HG03520 (cell line): ENCODE data around the gene NRL.
"Not testable (repeated sequence)": the region's sequence is repeated elsewhere in the genome, so short reads cannot be mapped to it uniquely, and the experiment has no call there.

Source experiments
- ATAC-seq: cut with Tn5 transposase; IDR thresholded peaks from one replicate; pipeline ENCODE4 v1.9.1; 2021; ENCODE audit warnings: mild to moderate bottlenecking, moderate library complexity; ENCODE audit not compliant: unreplicated experiment

NRL gene

DNA sequence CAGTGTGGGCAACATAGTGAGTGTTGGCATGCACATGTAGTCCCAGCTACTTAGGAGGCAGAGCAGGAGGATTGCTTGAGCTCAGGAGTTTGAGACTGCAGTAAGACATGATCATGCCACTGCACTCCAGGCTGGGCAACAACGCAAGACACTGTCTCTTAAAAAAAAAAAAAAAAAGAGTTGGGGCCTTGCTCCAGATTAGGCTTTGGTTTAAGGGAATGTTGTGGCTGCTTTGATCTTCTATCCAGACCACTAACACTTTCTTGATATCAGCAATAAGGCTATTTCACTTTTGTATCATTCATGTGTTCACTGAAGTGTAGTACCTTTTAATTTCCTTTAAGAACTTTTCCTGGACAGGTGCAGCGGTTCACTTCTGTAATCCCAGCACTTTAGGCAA, 12.9 kb upstream of the NRL start:
- no peak for ATAC-seq

- no peak for ATAC-seq
Measured at GRCh38 chr14:24126939-24127338, 12.2 kb upstream of the NRL start.

GRCh38 chr14:24123424-24124417, 9.0 kb upstream of the NRL start:
- ATAC-seq = no peak

DNA sequence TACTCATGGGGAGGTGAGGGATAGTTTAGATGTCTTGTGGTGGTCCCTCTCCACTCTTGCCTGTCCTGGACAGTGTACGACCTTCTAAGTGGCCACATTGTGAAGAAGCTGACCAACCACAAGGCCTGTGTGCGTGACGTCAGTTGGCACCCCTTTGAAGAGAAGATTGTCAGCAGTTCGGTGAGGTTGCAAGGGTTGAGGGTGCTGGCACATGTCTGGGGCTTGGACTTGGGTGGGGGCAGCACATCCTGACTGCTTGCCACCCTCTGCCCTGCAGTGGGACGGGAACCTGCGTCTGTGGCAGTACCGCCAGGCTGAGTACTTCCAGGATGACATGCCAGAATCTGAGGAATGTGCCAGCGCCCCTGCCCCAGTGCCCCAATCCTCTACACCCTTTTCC, 8.1 kb upstream of the NRL start:
- ATAC-seq = no peak

DNA sequence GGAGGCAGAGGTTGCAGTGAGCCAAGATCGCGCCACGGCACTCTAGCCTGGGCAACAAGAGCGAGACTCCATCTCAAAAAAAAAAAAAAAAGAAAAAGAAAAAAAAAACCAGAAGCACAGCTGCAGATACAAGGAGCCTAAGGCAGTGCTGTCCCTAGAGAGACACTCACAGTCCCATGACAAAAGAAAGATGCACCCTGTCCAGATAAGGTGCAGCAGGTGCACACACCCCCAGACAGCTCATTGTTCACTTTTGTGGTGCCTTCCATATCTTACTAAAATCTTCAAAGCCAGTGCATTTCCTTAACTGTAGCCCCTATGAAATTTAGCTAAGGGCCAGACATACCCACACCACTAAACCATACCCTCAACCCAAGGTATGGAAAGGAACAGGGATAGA, 7.7 kb upstream of the NRL start:
- no peak for ATAC-seq

- ATAC-seq = no peak
Measured at GRCh38 chr14:24121210-24121609, 6.5 kb upstream of the NRL start.

DNA sequence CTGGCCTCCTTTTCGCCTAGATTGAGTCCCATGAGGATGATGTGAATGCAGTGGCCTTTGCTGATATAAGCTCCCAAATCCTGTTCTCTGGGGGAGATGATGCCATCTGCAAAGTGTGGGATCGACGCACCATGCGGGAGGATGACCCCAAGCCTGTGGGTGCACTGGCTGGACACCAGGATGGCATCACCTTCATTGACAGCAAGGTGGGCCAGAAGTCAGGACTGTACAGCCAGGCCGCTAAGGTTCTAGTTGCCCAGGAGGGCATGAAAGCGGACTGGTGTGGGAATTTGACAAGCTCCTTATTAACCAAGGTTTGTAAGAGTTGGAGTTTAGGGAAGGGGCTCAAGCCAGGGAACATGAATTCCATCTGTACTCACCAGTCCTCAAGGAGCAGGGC, 4.9 kb upstream of the NRL start:
- ATAC-seq = no peak

- no peak for ATAC-seq
Measured at GRCh38 chr14:24117179-24117578, 2.4 kb upstream of the NRL start.

- ATAC-seq = no peak
Measured at GRCh38 chr14:24116128-24116814, 1.5 kb upstream of the NRL start.

GRCh38 chr14:24115422-24116127, 826 bp upstream of the NRL start:
- ATAC-seq = no peak

GRCh38 chr14:24113801-24114531, 783 bp downstream of the NRL start:
- ATAC-seq = peak; percentile 18

DNA sequence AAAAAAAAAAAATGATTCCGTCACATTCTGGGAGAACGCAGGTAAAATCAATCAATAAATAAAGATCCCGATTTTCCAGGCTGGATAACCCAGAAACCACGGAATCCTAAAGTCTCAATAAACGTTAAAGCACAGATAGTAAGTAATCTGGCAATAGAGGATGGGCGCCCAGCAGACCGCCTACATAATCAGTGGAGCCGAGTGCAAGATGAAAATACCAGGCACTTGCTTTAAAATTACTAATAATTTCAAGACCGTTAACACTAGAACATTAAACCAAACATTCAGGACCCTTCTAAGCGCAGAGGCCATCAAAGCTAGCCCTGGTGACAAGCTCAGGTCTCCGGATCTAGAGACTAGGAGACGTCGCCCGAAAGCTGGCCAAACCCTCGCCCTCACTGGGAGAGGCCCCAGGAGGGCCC, 1.4 kb downstream of the NRL start:
- no peak for ATAC-seq

- ATAC-seq = no peak
Measured at GRCh38 chr14:24110523-24110922, 4.2 kb downstream of the NRL start.

GRCh38 chr14:24110060-24110459, 4.7 kb downstream of the NRL start:
- no peak for ATAC-seq

GRCh38 chr14:24108336-24108874, 6.3 kb downstream of the NRL start:
- ATAC-seq = no peak

DNA sequence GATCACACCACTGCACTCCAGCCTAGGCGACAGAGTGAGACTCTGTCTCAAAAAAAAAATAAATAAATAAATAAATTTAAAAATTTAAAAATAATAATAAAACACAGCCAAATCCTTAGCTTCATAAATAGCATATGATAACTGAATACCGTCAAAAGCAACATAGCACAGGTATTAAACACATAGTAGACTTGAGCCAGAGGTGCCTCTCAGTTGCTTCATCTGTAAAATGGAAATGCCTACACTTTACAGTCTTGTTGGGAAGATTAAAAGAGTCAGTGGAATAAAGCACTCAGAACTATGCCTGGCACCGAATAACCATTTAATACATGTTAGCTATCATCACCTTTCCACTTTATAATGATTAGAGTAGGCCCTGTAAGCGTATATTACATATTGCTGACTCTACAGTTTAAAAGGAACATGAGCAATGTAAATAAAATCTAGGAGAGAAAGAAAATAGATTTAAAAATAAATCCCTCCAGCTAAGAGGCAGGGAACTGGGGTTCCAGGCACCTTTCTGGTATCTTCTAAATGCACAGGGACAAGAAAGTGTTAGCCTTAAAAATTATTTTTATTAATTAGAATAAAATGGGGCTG, 8.0 kb downstream of the NRL start:
- ATAC-seq = no peak

- not testable (repeated sequence) for ATAC-seq
Measured at GRCh38 chr14:24105609-24106239, 9.0 kb downstream of the NRL start.

GRCh38 chr14:24103451-24103850, 11.3 kb downstream of the NRL start:
- no peak for ATAC-seq

GRCh38 chr14:24102357-24103048, 12.2 kb downstream of the NRL start:
- ATAC-seq = no peak
